SK-N-SH treated with all-trans-retinoic acid at 6 μM for 48 hours (cell line): ENCODE data around the gene GPATCH2L.

Source experiments
- ATAC-seq: fragments of 200-7000 bp; cut with Tn5 transposase; 3 replicates; pipeline ENCODE4 v1.9.1; 2020; ENCODE audit warnings: mild to moderate bottlenecking, moderate library complexity
- ARNTL ChIP-seq: fragments of 450-650 bp; formaldehyde crosslinking; IDR thresholded peaks from 2 replicates; pipeline ENCODE4 v1.5.0; 2020; ENCODE audit warnings: low read depth, mild to moderate bottlenecking, moderate library complexity, borderline replicate concordance
- CREB5 ChIP-seq: fragments of 250-450 bp; sonication (Bioruptor Pico); IDR thresholded peaks from 2 replicates; pipeline ENCODE4 v1.5.1; 2020; ENCODE audit warnings: low read depth, mild to moderate bottlenecking, moderate library complexity
- CSDC2 ChIP-seq: fragments of 250-450 bp; sonication (Bioruptor Pico); IDR thresholded peaks from 2 replicates; pipeline ENCODE4 v1.5.0; 2020; ENCODE audit warnings: mild to moderate bottlenecking, moderate library complexity
- CSRNP3 ChIP-seq: fragments of 250-450 bp; sonication (Bioruptor Pico); IDR thresholded peaks from 2 replicates; pipeline ENCODE4 v1.5.1; 2021; ENCODE audit warnings: mild to moderate bottlenecking, moderate library complexity
- ESRRG ChIP-seq: fragments of 250-450 bp; sonication (Bioruptor Pico); IDR thresholded peaks from 2 replicates; pipeline ENCODE4 v1.6.1; 2021; ENCODE audit warnings: mild to moderate bottlenecking
- GLIS3 ChIP-seq: fragments of 250-450 bp; sonication (Bioruptor Pico); IDR thresholded peaks from 2 replicates; pipeline ENCODE4 v1.5.0; 2020; ENCODE audit warnings: mild to moderate bottlenecking, moderate library complexity
- ISL1 ChIP-seq: fragments of 250-450 bp; sonication (Bioruptor Pico); IDR thresholded peaks from 2 replicates; pipeline ENCODE4 v2.1.2; 2022; ENCODE audit warnings: mild to moderate bottlenecking, moderate library complexity
- OSR1 ChIP-seq: fragments of 250-450 bp; sonication (Bioruptor Pico); IDR thresholded peaks from 2 replicates; pipeline ENCODE4 v1.8.0; 2022; ENCODE audit warnings: moderate library complexity, mild to moderate bottlenecking, inconsistent platforms
- POU6F1 ChIP-seq: fragments of 250-450 bp; sonication (Bioruptor Pico); IDR thresholded peaks from 2 replicates; pipeline ENCODE4 v1.8.0; 2021; ENCODE audit warnings: low read depth, mild to moderate bottlenecking, moderate library complexity, borderline replicate concordance
- PPARA ChIP-seq: fragments of 250-450 bp; sonication (Bioruptor Pico); IDR thresholded peaks from 2 replicates; pipeline ENCODE4 v1.5.0; 2020; ENCODE audit warnings: mild to moderate bottlenecking, borderline replicate concordance
- RARB ChIP-seq: fragments of 250-450 bp; sonication (Bioruptor Pico); IDR thresholded peaks from 2 replicates; pipeline ENCODE4 v1.8.0; 2021; ENCODE audit warnings: mild to moderate bottlenecking, moderate library complexity
- TCF4 ChIP-seq: fragments of 250-450 bp; sonication (Bioruptor Pico); IDR thresholded peaks from 2 replicates; pipeline ENCODE4 v1.8.0; 2021; ENCODE audit warnings: mild to moderate bottlenecking, moderate library complexity, borderline replicate concordance
- TOX ChIP-seq: fragments of 250-450 bp; sonication (Bioruptor Pico); IDR thresholded peaks from 2 replicates; pipeline ENCODE4 v1.8.0; 2021; ENCODE audit warnings: mild to moderate bottlenecking, moderate library complexity, borderline replicate concordance
- TSHZ2 ChIP-seq: fragments of 250-450 bp; sonication (Bioruptor Pico); IDR thresholded peaks from 2 replicates; pipeline ENCODE4 v1.5.0; 2020; ENCODE audit warnings: mild to moderate bottlenecking, moderate library complexity
- ZC3H10 ChIP-seq: fragments of 250-450 bp; sonication (Bioruptor Pico); IDR thresholded peaks from 2 replicates; pipeline ENCODE4 v1.5.1; 2021; ENCODE audit warnings: mild to moderate bottlenecking, moderate library complexity
- ZFP3 ChIP-seq: fragments of 250-450 bp; sonication (Bioruptor Pico); IDR thresholded peaks from 2 replicates; pipeline ENCODE4 v1.5.0; 2020; ENCODE audit warnings: mild to moderate bottlenecking, moderate library complexity
- ZFP30 ChIP-seq: fragments of 450-650 bp; formaldehyde crosslinking; IDR thresholded peaks from 2 replicates; pipeline ENCODE4 v1.5.0; 2022; ENCODE audit warnings: mild to moderate bottlenecking, moderate library complexity
- ZNF565 ChIP-seq: fragments of 450-650 bp; formaldehyde crosslinking; conservative IDR thresholded peaks from 2 replicates; pipeline ENCODE4 v1.5.0; 2020; ENCODE audit warnings: low read depth, mild to moderate bottlenecking, moderate library complexity
- ZNF70 ChIP-seq: fragments of 450-650 bp; formaldehyde crosslinking; IDR thresholded peaks from 2 replicates; pipeline ENCODE4 v1.5.0; 2020; ENCODE audit warnings: mild to moderate bottlenecking, moderate library complexity
- ZNF8 ChIP-seq: fragments of 450-650 bp; formaldehyde crosslinking; IDR thresholded peaks from 2 replicates; pipeline ENCODE4 v1.5.0; 2020; ENCODE audit warnings: mild to moderate bottlenecking, moderate library complexity
- TF ChIP-seq, protein P1 (sequence below): fragments of 250-450 bp; sonication (Bioruptor Pico); IDR thresholded peaks from 2 replicates; pipeline ENCODE4 v1.8.0; 2020; ENCODE audit warnings: mild to moderate bottlenecking, moderate library complexity, borderline replicate concordance

The GPATCH2L gene

GRCh38 chr14:76195003-76195402, 43.3 kb downstream of the GPATCH2L start (continued):
- TF ChIP-seq, protein P1, sequence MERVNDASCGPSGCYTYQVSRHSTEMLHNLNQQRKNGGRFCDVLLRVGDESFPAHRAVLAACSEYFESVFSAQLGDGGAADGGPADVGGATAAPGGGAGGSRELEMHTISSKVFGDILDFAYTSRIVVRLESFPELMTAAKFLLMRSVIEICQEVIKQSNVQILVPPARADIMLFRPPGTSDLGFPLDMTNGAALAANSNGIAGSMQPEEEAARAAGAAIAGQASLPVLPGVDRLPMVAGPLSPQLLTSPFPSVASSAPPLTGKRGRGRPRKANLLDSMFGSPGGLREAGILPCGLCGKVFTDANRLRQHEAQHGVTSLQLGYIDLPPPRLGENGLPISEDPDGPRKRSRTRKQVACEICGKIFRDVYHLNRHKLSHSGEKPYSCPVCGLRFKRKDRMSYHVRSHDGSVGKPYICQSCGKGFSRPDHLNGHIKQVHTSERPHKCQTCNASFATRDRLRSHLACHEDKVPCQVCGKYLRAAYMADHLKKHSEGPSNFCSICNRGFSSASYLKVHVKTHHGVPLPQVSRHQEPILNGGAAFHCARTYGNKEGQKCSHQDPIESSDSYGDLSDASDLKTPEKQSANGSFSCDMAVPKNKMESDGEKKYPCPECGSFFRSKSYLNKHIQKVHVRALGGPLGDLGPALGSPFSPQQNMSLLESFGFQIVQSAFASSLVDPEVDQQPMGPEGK (CRISPR knock-in tag), result no peak
- no peak for TF ChIP-seq POU6F1 (CRISPR knock-in tag)
- no peak for TF ChIP-seq ZC3H10 (CRISPR knock-in tag)

DNA sequence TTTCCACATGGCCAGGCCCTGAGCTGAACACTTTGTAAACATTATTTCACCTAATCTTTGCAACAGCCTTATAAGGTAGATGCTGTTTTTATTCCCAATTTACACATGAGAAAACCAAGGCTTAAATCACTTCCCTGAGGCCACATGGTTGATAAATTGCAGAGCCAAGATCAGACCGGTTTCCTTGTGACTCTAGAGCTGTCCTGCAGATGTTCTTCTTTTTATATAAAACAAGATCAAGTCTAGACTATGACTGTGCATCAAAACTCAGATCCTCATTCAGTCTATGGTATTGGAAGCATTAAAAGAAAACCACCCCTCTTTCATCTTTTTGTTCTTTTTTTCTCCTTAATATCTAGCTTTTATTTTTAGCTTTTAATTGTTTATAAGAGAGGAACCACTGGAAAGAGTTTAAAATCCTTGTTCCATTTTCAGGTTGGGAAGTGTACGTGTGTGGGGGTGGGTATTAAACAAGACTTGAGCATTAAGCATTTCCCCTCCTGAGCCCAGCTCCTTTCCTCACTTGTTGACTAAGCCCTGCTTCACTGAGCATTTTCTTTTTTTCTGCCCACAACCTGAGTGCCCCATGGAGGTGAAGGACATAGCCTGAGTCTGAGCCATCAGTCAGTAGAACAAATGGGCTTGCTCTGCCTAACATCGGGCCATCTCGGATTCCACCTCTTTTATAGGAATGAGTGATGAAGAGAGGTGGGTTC, 45.4 kb downstream of the GPATCH2L start:
- no peak for ATAC-seq
- no peak for TF ChIP-seq ZNF565
- TF ChIP-seq ZNF8 (CRISPR knock-in tag), result no peak
- TF ChIP-seq OSR1 (CRISPR knock-in tag), result no peak
- TF ChIP-seq TSHZ2 (CRISPR knock-in tag), result no peak
- TF ChIP-seq ESRRG (CRISPR knock-in tag), result no peak
- TF ChIP-seq ZFP3, result no peak
- TF ChIP-seq CSRNP3 (CRISPR knock-in tag), result no peak
- TF ChIP-seq ZNF70, result no peak
- TF ChIP-seq PPARA (CRISPR knock-in tag), result no peak
- no peak for TF ChIP-seq CSDC2
- no peak for TF ChIP-seq GLIS3 (CRISPR knock-in tag)
- TF ChIP-seq ISL1 (CRISPR knock-in tag), result no peak
- no peak for TF ChIP-seq TCF4
- TF ChIP-seq ZC3H10 (CRISPR knock-in tag), result no peak
- no peak for TF ChIP-seq TOX (CRISPR knock-in tag)
- no peak for TF ChIP-seq POU6F1 (CRISPR knock-in tag)
- TF ChIP-seq RARB (CRISPR knock-in tag), result no peak
- no peak for TF ChIP-seq ARNTL (CRISPR knock-in tag)

DNA sequence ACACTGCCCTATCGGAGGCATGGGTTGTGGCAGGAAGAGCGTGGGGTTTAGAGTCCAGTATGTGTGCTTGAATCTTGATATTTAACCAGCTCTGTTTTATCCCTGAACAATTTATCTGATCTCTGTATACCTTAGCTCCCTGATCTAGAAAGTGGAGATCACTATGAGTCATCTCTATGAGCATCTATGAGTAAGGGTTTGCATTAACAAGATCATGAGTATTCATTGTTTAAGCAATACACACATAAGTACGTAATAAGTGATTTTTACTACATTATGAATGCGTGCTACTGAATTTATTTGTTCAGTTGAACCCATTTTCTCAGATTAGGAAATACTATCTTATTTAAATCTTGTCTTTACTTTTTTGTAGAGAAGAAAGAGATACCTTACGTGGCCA, 49.4 kb downstream of the GPATCH2L start:
- ATAC-seq, result peak; percentile 75
- TF ChIP-seq ZC3H10 (CRISPR knock-in tag) (no peak), ISL1 (CRISPR knock-in tag) (no peak), ZFP3 (no peak), CREB5 (CRISPR knock-in tag) (no peak), ZFP30 (CRISPR knock-in tag) (no peak), TOX (CRISPR knock-in tag) (no peak), ZNF70 (no peak), ESRRG (CRISPR knock-in tag) (no peak), TSHZ2 (CRISPR knock-in tag) (no peak), ZNF8 (CRISPR knock-in tag) (no peak)
